Measurements from ENCODE around the gene IRF8. TPM values are rescaled to one million over a fixed set of nuclear protein-coding genes. Genes with fewer than 3 reads are reported as not detected.
"Not testable (repeated sequence)": the region's sequence is repeated elsewhere in the genome, so short reads cannot be mapped to it uniquely, and the experiment has no call there.

Gene IRF8
- total RNA-seq, 1 experiment from 2014 or later: not detected

DNA sequence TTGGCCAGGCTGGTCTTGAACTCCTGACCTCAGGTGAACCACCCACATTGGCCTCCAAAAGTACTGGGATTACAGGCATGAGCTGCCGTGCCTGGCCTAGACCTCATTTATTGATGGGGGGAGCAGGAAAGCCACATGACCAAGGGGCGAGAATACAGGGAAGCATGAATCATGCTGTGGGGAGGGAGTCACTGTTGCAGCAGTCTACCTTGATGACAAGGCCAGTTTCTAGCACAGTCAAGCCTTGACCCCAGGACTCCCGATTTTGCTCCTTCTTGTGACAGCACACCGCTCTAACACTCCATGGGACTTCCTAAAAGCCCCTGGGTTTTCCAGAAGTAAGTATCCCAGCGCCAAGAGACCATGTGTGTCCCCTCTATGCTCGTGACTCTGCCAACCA is 42.9 kb upstream of the IRF8 start:
- H3K27ac Mint-ChIP-seq (ENCODE audit: low read depth, unreplicated experiment): no peak overlapping the region
- H3K4me1 Mint-ChIP-seq (ENCODE audit: insufficient read depth, unreplicated experiment): no peaks in the 10 kb centered on the region
- H3K27me3 Mint-ChIP-seq (ENCODE audit: insufficient read depth, unreplicated experiment): peaks cover 72% of the 10 kb centered on the region
- TF ChIP-seq, protein P1, sequence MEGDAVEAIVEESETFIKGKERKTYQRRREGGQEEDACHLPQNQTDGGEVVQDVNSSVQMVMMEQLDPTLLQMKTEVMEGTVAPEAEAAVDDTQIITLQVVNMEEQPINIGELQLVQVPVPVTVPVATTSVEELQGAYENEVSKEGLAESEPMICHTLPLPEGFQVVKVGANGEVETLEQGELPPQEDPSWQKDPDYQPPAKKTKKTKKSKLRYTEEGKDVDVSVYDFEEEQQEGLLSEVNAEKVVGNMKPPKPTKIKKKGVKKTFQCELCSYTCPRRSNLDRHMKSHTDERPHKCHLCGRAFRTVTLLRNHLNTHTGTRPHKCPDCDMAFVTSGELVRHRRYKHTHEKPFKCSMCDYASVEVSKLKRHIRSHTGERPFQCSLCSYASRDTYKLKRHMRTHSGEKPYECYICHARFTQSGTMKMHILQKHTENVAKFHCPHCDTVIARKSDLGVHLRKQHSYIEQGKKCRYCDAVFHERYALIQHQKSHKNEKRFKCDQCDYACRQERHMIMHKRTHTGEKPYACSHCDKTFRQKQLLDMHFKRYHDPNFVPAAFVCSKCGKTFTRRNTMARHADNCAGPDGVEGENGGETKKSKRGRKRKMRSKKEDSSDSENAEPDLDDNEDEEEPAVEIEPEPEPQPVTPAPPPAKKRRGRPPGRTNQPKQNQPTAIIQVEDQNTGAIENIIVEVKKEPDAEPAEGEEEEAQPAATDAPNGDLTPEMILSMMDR (IDR thresholded peaks at IDR 0.05; ENCODE audit: unreplicated experiment): no peak
- POLR2A ChIA-PET: no interaction called here
- H3K9me3 Mint-ChIP-seq (ENCODE audit: unreplicated experiment): no peaks in the 10 kb centered on the region
- intact Hi-C loops (cut with micrococcal nuclease): no loop called here
- no peaks in the 10 kb centered on the region for H3K36me3 Mint-ChIP-seq (ENCODE audit: insufficient read depth, unreplicated experiment)
- BruUV-seq (replicated peaks): no TSS peak
- DNase-seq (ENCODE audit: unreplicated experiment): no peak
- no peak overlapping the region for H3K4me3 Mint-ChIP-seq (ENCODE audit: unreplicated experiment)
- CTCF ChIA-PET: no interaction called here

- no peaks in the 10 kb centered on the region for H3K9me3 Mint-ChIP-seq (ENCODE audit: unreplicated experiment)
- H3K27ac Mint-ChIP-seq (ENCODE audit: low read depth, unreplicated experiment): no peak overlapping the region
- no peaks in the 10 kb centered on the region for H3K4me1 Mint-ChIP-seq (ENCODE audit: insufficient read depth, unreplicated experiment)
- no TSS peak for BruUV-seq (replicated peaks)
- DNase-seq (ENCODE audit: unreplicated experiment): no peak
- peaks cover 67% of the 10 kb centered on the region for H3K27me3 Mint-ChIP-seq (ENCODE audit: insufficient read depth, unreplicated experiment)
- TF ChIP-seq, protein P1 (IDR thresholded peaks at IDR 0.05; ENCODE audit: unreplicated experiment): no peak
- H3K4me3 Mint-ChIP-seq (ENCODE audit: unreplicated experiment): no peak overlapping the region
- no peaks in the 10 kb centered on the region for H3K36me3 Mint-ChIP-seq (ENCODE audit: insufficient read depth, unreplicated experiment)
- intact Hi-C loops (cut with micrococcal nuclease): no loop called here
- ChIA-PET POLR2A (no interaction called here), CTCF (no interaction called here)
Measured at GRCh38 chr16:85856585-85856984, 42.4 kb upstream of the IRF8 start.

- Mint-ChIP-seq H3K4me1 (ENCODE audit: insufficient read depth, unreplicated experiment) (no peaks in the 10 kb centered on the region), H3K27ac (ENCODE audit: low read depth, unreplicated experiment) (no peak overlapping the region), H3K27me3 (ENCODE audit: insufficient read depth, unreplicated experiment) (peaks cover 65% of the 10 kb centered on the region), H3K4me3 (ENCODE audit: unreplicated experiment) (no peak overlapping the region), H3K9me3 (ENCODE audit: unreplicated experiment) (no peaks in the 10 kb centered on the region), H3K36me3 (ENCODE audit: insufficient read depth, unreplicated experiment) (no peaks in the 10 kb centered on the region)
- BruUV-seq (replicated peaks): no TSS peak
- ChIA-PET POLR2A (no interaction called here), CTCF (no interaction called here)
- no peak for DNase-seq (ENCODE audit: unreplicated experiment)
- TF ChIP-seq, protein P1 (IDR thresholded peaks at IDR 0.05; ENCODE audit: unreplicated experiment): no peak
- intact Hi-C loops (cut with micrococcal nuclease): no loop called here
Measured at GRCh38 chr16:85857406-85857805, 41.6 kb upstream of the IRF8 start.

DNA sequence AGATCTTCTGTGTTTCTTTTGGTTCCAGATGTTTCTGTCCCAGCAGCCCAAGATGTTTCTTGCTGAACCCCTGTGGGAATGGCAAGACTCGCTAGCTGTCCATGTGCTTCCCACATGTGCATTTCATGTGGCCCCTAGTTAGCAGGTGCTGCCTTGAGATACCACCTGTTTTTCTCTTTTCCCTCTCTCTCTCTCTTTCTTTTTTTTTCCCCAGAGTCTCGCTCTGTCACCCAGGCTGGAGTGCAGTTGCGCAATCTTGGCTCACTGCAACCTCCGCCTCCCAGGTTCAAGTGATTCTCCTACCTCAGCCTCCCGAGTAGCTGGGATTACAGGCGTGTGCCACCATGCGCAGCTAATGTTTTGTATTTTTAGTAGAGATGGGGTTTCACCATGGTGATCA is 40.4 kb upstream of the IRF8 start:
- POLR2A ChIA-PET; H3K4me3 Mint-ChIP-seq (ENCODE audit: unreplicated experiment); DNase-seq (ENCODE audit: unreplicated experiment); H3K4me1 Mint-ChIP-seq (ENCODE audit: insufficient read depth, unreplicated experiment); BruUV-seq (replicated peaks); intact Hi-C loops (cut with micrococcal nuclease); H3K9me3 Mint-ChIP-seq (ENCODE audit: unreplicated experiment); H3K36me3 Mint-ChIP-seq (ENCODE audit: insufficient read depth, unreplicated experiment); CTCF ChIA-PET; H3K27ac Mint-ChIP-seq (ENCODE audit: low read depth, unreplicated experiment): not testable (repeated sequence)
- H3K27me3 Mint-ChIP-seq (ENCODE audit: insufficient read depth, unreplicated experiment): peaks cover 56% of the 10 kb centered on the region
